Large intestine (tissue), 3 donors: Measurements from ENCODE around the gene PLSCR4. TPM values are rescaled to one million over a fixed set of nuclear protein-coding genes. Genes with fewer than 3 reads are reported as not detected.

ENCODE experiments used
- DNase-seq, 2 donors: peaks; one replicate each; pipeline versions ENCODE4 v3.0.0 to v3.0.0-alpha.2; 2013
- H3K27ac ChIP-seq: one replicate; pipeline ENCODE4 v1.5.1; 2013; ENCODE audit warnings: low read length
- H3K27me3 ChIP-seq: 2 replicates; pipeline ENCODE4 v1.6.1; 2013; ENCODE audit warnings: low read length; ENCODE audit not compliant: control insufficient read depth, insufficient read depth
- H3K36me3 ChIP-seq: 2 replicates; pipeline ENCODE4 v1.6.1; 2013; ENCODE audit warnings: low read length; ENCODE audit not compliant: control insufficient read depth, insufficient read depth
- H3K4me1 ChIP-seq: one replicate; pipeline ENCODE4 v1.6.1; 2013; ENCODE audit warnings: low read length; ENCODE audit not compliant: control insufficient read depth, insufficient read depth
- H3K4me3 ChIP-seq: one replicate; pipeline ENCODE4 v1.5.1; 2013; ENCODE audit warnings: low read length
- H3K9me3 ChIP-seq: one replicate; pipeline ENCODE4 v1.6.1; 2013; ENCODE audit warnings: mild to moderate bottlenecking, low read depth, low read length, moderate library complexity; ENCODE audit not compliant: control insufficient read depth
- WGBS: methylation state at CpG from one replicate; pipeline ENCODE4 v1.1.5; 2013; ENCODE audit warnings: low lambda C conversion rate; ENCODE audit not compliant: insufficient coverage; 5-methylcytosine and 5-hydroxymethylcytosine counted together
- polyA plus RNA-seq: library from polyadenylated mRNA; unstranded; fragments of 120-200 nt; gene quantifications from one replicate; pipeline ENCODE4 v1.2.1, GENCODE V29; 2013

Gene PLSCR4
- polyA plus RNA-seq, 1 donor = 38.8 TPM

DNA sequence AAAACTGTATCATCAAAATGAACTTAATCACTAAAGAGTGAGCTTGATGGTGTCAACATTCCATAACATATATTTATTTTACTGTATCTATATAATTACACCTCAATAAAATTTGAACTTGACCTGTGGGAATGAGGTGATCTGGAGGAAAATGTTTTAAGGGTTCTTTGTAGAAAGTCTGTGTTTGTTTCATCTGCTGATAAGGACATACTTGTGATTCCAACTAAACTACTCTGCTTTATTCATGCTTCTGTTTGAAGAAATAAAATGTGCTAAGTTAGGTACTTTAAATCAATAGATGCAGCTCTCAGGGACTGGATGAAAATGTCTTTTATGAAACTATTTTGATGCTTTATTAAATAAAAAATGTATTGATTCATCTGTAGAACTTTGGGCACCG, 78.3 kb downstream of the PLSCR4 start:
- H3K36me3 ChIP-seq = no peaks in the 10 kb centered on the region
- H3K4me3 ChIP-seq = no peak overlapping the region
- DNase-seq = no peak
- H3K9me3 ChIP-seq = no peaks in the 10 kb centered on the region
- H3K27me3 ChIP-seq = no peaks in the 10 kb centered on the region
- no peaks in the 10 kb centered on the region for H3K4me1 ChIP-seq
- WGBS = 100% methylated on average over 1 of the region's 1 CpG
- H3K27ac ChIP-seq = no peak overlapping the region

DNA sequence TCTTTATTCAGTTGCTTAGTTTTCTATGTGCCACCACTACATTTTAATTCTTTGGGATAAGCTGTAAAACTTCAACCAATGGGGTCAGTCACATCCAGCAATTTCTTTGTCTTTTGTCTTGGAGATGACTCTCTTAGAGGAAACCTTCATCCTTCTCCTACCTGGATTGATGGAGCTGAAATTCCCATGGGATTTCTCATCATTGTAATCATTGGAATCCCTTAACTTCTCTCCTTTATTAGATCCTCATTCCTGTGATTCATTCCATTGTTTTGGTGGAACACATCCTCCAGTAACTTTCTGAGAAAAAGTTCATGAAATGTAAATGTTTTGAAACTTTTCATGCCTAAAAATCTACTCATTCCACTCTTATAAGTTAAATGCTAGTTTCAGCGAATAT, 80.3 kb downstream of the PLSCR4 start:
- no peak for DNase-seq
- no peaks in the 10 kb centered on the region for H3K27me3 ChIP-seq
- peaks cover 10% of the 10 kb centered on the region for H3K4me1 ChIP-seq
- 90% methylated on average over 1 of the region's 1 CpG for WGBS
- H3K27ac ChIP-seq = no peak overlapping the region
- H3K4me3 ChIP-seq = no peak overlapping the region
- H3K9me3 ChIP-seq = no peaks in the 10 kb centered on the region
- no peaks in the 10 kb centered on the region for H3K36me3 ChIP-seq

DNA sequence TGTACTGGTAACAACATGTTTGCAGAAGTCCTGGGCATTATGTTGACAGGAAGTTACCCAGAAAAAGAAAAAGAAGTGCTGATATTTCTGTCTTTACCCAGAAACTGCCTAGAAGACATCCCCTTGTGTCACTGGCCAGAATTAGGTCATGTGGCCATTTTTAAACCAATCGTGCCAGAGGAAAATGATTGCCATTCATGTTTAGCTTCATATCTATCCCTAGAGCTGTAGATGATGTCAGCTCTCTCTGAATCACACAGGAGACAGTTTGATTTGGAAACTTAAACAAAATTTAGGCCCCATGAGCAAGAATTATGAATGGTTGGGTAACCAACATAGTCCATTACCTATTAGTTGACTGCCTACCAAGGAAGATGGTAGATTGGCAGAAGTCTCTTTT, 81.0 kb downstream of the PLSCR4 start:
- no peak for DNase-seq
- H3K4me1 ChIP-seq = peaks cover 15% of the 10 kb centered on the region
- no peaks in the 10 kb centered on the region for H3K36me3 ChIP-seq
- H3K27ac ChIP-seq = no peak overlapping the region
- WGBS = no CpG with 5 or more reads among the region's 1 CpG
- no peaks in the 10 kb centered on the region for H3K9me3 ChIP-seq
- H3K27me3 ChIP-seq = no peaks in the 10 kb centered on the region
- no peak overlapping the region for H3K4me3 ChIP-seq

DNA sequence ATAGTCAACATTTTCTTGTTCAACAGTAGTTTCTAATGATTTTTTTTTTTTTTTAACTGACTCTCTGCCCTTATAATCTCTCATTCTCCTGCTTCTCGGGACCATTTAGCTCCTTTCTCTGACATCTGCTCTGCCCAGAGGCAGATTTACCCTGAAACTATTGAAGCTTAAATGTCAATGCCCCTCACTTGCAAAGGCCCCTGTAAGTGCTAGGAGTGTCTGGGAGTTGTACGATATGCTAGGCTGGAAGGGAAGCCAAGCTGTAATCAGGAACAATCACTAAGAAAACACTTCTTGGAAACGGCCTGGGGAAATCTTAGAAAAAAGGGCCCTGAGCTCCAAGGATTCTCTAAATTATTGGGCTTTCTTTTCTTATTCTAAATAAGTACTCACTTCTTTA, 84.1 kb downstream of the PLSCR4 start:
- Histone ChIP-seq H3K27ac (peak overlapping the region; percentile 68), H3K9me3 (no peaks in the 10 kb centered on the region), H3K4me3 (no peak overlapping the region), H3K36me3 (no peaks in the 10 kb centered on the region), H3K27me3 (no peaks in the 10 kb centered on the region), H3K4me1 (peaks cover 28% of the 10 kb centered on the region)
- no peak for DNase-seq
- 17% methylated on average over 2 of the region's 3 CpGs for WGBS

DNA sequence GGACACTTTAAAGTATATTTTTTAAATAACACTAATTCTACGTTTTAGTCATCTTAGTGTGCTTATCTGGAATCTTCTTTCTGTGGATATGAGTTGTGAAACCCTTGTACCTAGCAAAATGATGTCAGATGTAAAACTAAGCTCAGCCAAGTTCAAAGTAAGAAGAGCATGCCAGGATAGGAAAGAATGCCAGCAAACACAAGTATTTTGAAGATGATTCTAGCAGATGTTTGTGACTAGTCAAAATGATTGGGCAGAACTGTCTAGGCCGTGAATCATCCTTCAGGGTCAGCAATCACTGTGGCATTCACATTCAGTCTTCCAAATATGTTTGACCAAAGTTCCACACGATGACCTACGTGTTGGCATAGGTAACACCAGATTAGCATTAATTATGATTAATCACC, 84.5 kb downstream of the PLSCR4 start:
- Histone ChIP-seq H3K27ac (peak overlapping the region; percentile 68), H3K9me3 (no peaks in the 10 kb centered on the region), H3K4me3 (no peak overlapping the region), H3K36me3 (no peaks in the 10 kb centered on the region), H3K4me1 (peaks cover 30% of the 10 kb centered on the region), H3K27me3 (no peaks in the 10 kb centered on the region)
- WGBS = 14% methylated on average over 2 of the region's 4 CpGs
- peak; percentile 27 to 59 for DNase-seq

DNA sequence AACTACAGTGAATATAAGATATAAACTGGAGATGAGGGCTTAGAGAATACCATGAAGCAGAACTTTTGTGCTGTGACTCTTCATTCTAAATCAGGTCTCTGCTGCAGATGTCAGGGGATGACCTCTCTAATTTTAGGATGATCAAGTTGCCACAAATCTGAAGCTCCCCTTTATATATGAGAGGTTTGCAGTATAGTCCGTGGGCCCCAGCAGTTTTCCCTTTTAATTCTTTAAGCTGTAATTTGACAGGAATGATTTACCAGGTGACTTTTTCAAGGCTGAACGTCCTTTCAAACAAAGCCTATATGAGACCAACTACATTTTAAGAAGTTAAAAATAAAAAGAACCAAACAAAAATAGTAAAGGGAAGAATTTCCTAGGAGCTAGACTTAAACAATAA, 85.0 kb downstream of the PLSCR4 start:
- WGBS = 17% methylated on average over 1 of the region's 2 CpGs
- Histone ChIP-seq H3K36me3 (no peaks in the 10 kb centered on the region), H3K4me3 (no peak overlapping the region), H3K27ac (peak overlapping the region; percentile 68), H3K27me3 (no peaks in the 10 kb centered on the region), H3K9me3 (no peaks in the 10 kb centered on the region), H3K4me1 (peaks cover 30% of the 10 kb centered on the region)
- no peak for DNase-seq

DNA sequence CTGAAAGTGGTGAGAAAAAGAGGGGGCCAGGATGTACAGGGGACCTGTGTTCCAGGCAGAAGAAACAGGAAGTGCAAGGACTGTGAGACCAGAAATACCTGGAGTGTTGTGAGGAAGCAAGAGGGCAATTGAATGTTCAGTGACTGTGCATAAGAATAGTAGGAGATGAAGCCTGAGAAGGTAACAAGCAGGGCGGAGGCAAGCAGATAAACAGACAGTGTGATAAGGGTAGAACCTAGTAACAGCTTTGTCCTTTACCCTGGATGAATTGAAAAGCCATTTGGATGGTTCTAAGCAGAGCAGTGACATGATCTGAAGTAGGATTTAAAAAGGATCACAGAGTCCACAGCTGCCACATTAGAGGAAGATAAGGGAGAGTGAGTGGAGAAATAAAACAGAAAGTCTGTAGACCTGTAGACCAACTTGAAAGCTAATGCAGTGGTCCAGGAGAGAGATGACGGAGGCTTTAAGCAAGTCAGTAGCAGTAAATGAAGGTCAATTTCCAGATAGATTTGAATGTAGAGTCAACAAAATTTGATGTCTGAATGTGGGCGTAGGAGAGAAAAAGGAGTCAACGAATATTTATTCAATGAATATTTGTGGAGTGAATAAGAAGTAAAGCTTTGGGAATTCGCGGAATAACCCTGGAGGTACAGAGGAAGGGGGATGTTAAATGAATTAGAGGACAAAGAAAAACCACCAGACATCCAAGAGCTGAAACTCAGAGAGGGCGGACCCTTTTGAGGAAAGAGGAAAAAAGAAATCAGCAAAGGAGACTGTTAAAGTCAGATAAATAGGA, 85.7 kb downstream of the PLSCR4 start:
- peaks cover 30% of the 10 kb centered on the region for H3K4me1 ChIP-seq
- WGBS = 58% methylated on average over 5 of the region's 7 CpGs

DNA sequence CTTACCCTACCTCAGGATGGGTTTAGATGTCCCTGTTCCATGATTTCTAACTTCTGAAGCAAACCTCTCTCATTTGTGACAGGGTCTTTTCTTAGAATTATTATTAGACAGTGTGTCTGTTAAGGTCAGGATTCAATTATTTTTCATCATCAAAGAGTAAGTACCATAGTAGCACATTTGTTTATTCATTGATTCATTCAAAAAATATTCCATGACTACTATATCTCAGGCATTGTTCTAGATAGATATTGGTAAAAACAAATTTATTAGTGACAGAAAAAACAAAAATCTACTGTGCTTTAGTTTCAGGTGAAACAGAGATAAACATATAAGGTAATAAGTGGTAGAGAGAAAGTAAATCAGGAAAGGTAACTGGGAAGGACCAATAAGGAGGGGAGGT, 86.4 kb downstream of the PLSCR4 start:
- peaks cover 30% of the 10 kb centered on the region for H3K4me1 ChIP-seq
- H3K27me3 ChIP-seq = no peaks in the 10 kb centered on the region
- peak overlapping the region; percentile 68 for H3K27ac ChIP-seq
- H3K36me3 ChIP-seq = no peaks in the 10 kb centered on the region
- DNase-seq = no peak
- H3K9me3 ChIP-seq = no peaks in the 10 kb centered on the region
- no peak overlapping the region for H3K4me3 ChIP-seq

More for the DNA sequence above, 85.7 kb downstream of the PLSCR4 start:
- H3K4me3 ChIP-seq = no peak overlapping the region
- peak; percentile 63 to 89 for DNase-seq
- no peaks in the 10 kb centered on the region for H3K36me3 ChIP-seq
- H3K27me3 ChIP-seq = no peaks in the 10 kb centered on the region
- peak overlapping the region; percentile 68 for H3K27ac ChIP-seq
- no peaks in the 10 kb centered on the region for H3K9me3 ChIP-seq

DNA sequence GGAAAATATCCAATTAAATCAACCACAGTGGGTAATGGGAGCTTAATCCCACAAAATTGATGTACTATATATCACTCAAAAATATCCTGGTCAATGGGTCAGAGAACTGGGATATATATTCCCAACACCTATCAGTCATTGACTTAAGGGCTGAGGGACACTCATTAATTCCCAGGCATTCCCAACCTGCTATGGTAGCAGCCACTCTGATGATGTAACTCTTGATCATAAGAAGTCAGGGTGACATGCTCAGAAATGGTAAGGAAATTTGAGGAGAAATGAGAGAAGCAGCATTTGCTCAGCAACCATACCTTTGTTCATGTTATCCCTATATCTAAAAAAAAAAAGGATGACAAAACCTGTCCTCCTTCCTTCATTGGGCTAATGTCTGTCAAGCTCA, 86.8 kb downstream of the PLSCR4 start:
- Histone ChIP-seq H3K4me3 (no peak overlapping the region), H3K27ac (peak overlapping the region; percentile 68), H3K27me3 (no peaks in the 10 kb centered on the region), H3K36me3 (no peaks in the 10 kb centered on the region), H3K4me1 (peaks cover 30% of the 10 kb centered on the region), H3K9me3 (no peaks in the 10 kb centered on the region)
- DNase-seq = no peak

DNA sequence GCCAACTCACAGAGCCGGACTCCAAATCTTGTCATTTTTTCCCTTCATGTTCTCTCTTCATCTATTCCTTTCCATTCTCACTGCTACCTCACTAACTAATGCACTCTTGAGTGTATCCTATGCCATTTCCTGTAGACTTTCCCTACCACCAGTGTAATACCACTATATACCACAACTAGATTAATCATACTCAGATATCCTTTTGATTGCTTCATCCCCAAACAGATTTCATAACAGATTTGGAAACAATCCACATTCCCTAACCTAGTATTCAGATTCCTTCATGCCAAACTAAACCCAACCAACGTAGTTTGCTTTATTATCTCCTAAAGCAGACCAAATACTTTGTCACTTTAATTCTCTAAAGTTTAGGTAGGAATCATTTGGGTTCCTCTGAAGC, 87.3 kb downstream of the PLSCR4 start:
- no peak overlapping the region for H3K27ac ChIP-seq
- no peak for DNase-seq
- 100% methylated on average over 1 of the region's 2 CpGs for WGBS
- no peaks in the 10 kb centered on the region for H3K9me3 ChIP-seq
- no peaks in the 10 kb centered on the region for H3K27me3 ChIP-seq
- no peaks in the 10 kb centered on the region for H3K36me3 ChIP-seq
- H3K4me3 ChIP-seq = no peak overlapping the region
- H3K4me1 ChIP-seq = peaks cover 31% of the 10 kb centered on the region

DNA sequence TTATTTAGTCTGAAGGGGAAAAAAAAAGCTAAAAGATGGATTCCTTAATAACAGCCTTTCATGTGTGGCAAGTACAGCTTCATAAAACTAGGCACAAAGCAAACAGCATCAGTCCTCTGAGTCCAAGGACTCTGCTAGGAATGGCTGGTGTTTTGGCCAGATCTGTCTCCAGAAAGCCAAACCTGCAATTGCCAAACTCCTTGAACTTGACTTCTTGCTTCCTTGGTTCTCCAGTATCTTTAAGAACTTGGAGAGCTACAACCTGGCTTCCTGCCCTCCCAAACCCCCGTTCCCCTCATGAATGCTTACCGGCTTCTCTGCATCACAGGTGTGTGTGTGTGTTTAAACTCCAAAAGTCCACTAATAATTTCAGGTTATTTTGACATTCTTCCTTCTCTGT, 88.3 kb downstream of the PLSCR4 start:
- H3K4me3 ChIP-seq = no peak overlapping the region
- H3K27me3 ChIP-seq = no peaks in the 10 kb centered on the region
- no peaks in the 10 kb centered on the region for H3K9me3 ChIP-seq
- H3K4me1 ChIP-seq = peaks cover 35% of the 10 kb centered on the region
- peak in 1 of 2 donors; percentile 47 for DNase-seq
- no peaks in the 10 kb centered on the region for H3K36me3 ChIP-seq
- H3K27ac ChIP-seq = no peak overlapping the region
- no CpG with 5 or more reads among the region's 2 CpGs for WGBS
